Uterus (tissue), 4 donors: Measurements from ENCODE around the gene DNAH8. TPM values are rescaled to one million over a fixed set of nuclear protein-coding genes. Genes with fewer than 3 reads are reported as not detected.

Experiments used
- DNase-seq, 2 donors: peaks; one replicate each; pipeline ENCODE4 v3.0.0-alpha.2; 2019 to 2020
- H3K27ac ChIP-seq, 2 donors: fragments of 200-600 bp; sonication (generic); 1 replicate in 1 of 2; 2 replicates in 1 of 2; pipeline ENCODE4 v1.5.1; 2016 to 2018
- H3K27me3 ChIP-seq, 2 donors: fragments of 200-600 bp; sonication (generic); one replicate each; pipeline ENCODE4 v1.5.1; 2018 to 2019; ENCODE audit warnings: control low read depth in 1 of 2
- H3K36me3 ChIP-seq, 2 donors: fragments of 200-600 bp; sonication (generic); one replicate each; pipeline ENCODE4 v1.5.1; 2019; ENCODE audit warnings: control low read depth in 1 of 2
- H3K4me1 ChIP-seq, 2 donors: fragments of 200-600 bp; sonication (generic); one replicate each; pipeline ENCODE4 v1.5.1; 2018 to 2019; ENCODE audit warnings: control low read depth in 1 of 2
- H3K4me3 ChIP-seq, 2 donors: fragments of 200-600 bp; sonication (generic); 1 replicate in 1 of 2; 2 replicates in 1 of 2; pipeline ENCODE4 v1.5.1; 2018 to 2019; ENCODE audit warnings: mild to moderate bottlenecking in 1 of 2
- H3K9me3 ChIP-seq, 2 donors: fragments of 200-600 bp; sonication (generic); one replicate each; pipeline ENCODE4 v1.5.1; 2019; ENCODE audit warnings: control low read depth in 1 of 2
- POLR2A ChIP-seq, 2 donors: fragments of 450-650 bp; IDR thresholded peaks; one replicate each; pipeline ENCODE4 v1.6.1; 2016; ENCODE audit warnings: antibody characterized with exemption in 2 of 2, mild to moderate bottlenecking in 1 of 2, moderate library complexity in 1 of 2
- intact Hi-C: fragments of 100-400 bp; cut with DNase I; formaldehyde crosslinking; loops from one replicate; pipeline ENCODE4 v1.15.1; 2023; ENCODE audit warnings: low total_unique reads
- total RNA-seq, 4 donors: library from RNA; depleted of rRNA in 3 of 4; stranded (reverse); fragments of >200 nt in 3 of 4; gene quantifications; one replicate each; pipeline versions ENCODE4 v1.1.0 to v1.2.4, GENCODE V29; 2014 to 2023
- TF ChIP-seq, protein P1 (sequence below), 4 experiments: fragments of 200-600 bp in 2 of 4; fragments of 450-650 bp in 2 of 4; sonication (generic) in 2 of 4; IDR thresholded peaks; one replicate each; pipeline ENCODE4 v1.5.1; 2016 to 2019; ENCODE audit warnings: antibody characterized with exemption in 4 of 4, mild to moderate bottlenecking in 2 of 4, moderate library complexity in 1 of 4
- donor health status: DM: yes; HTN: yes; CAD: no.

The DNAH8 gene
- total RNA-seq, 4 donors from 2014 or later = 0.03 to 0.69 TPM; not detected in 2

DNA sequence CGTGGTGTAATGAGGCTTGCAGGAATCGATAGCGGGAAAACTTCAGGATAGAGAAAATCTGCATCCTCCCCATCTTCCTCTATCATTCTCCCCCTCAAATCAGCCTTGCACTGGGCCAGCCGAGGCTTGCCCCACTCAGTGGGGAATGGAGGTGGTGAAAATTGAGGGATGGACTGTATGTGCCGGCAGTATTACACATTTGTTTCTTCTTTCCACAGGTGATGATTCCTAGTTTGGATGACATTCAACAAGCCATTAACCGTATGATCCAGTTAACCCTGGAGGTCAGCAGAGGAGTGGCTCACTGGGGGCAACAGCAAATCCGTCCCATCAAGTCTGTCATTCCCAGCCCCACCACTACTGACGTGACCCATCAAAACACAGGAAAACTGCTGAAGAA is 100.1 kb downstream of the DNAH8 start:
- TF ChIP-seq, protein P1, sequence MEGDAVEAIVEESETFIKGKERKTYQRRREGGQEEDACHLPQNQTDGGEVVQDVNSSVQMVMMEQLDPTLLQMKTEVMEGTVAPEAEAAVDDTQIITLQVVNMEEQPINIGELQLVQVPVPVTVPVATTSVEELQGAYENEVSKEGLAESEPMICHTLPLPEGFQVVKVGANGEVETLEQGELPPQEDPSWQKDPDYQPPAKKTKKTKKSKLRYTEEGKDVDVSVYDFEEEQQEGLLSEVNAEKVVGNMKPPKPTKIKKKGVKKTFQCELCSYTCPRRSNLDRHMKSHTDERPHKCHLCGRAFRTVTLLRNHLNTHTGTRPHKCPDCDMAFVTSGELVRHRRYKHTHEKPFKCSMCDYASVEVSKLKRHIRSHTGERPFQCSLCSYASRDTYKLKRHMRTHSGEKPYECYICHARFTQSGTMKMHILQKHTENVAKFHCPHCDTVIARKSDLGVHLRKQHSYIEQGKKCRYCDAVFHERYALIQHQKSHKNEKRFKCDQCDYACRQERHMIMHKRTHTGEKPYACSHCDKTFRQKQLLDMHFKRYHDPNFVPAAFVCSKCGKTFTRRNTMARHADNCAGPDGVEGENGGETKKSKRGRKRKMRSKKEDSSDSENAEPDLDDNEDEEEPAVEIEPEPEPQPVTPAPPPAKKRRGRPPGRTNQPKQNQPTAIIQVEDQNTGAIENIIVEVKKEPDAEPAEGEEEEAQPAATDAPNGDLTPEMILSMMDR (IDR thresholded peaks at IDR 0.05) = no peak
- no peak for TF ChIP-seq POLR2A (IDR thresholded peaks at IDR 0.05)
- no peaks in the 10 kb centered on the region for H3K4me1 ChIP-seq
- intact Hi-C loops = no loop called here
- H3K36me3 ChIP-seq = no peaks in the 10 kb centered on the region
- H3K27ac ChIP-seq = no peak overlapping the region
- no peak overlapping the region for H3K4me3 ChIP-seq
- no peak for DNase-seq
- H3K27me3 ChIP-seq = no peaks in the 10 kb centered on the region
- H3K9me3 ChIP-seq = no peaks in the 10 kb centered on the region

DNA sequence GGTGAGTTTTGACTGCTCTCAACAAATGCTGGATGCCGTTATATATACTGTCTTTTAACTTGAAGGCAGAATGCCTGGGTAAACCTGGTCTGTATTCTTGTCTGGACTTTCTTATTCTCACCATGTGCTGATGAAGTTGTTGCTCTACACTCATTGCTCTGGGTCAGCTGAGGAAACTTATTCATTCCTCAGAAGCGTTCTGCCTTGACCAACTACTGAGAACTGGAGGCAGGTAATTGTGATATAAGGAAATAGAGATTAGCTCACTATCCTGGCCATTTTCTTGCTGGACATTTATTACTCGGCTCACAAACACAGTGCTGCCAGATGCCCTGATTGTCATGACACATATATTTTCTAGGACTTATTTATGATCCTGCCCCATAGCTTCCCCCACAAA is 103.6 kb downstream of the DNAH8 start:
- Histone ChIP-seq H3K4me1 (no peaks in the 10 kb centered on the region), H3K9me3 (no peaks in the 10 kb centered on the region), H3K27ac (no peak overlapping the region), H3K27me3 (no peaks in the 10 kb centered on the region), H3K4me3 (no peak overlapping the region), H3K36me3 (no peaks in the 10 kb centered on the region)
- TF ChIP-seq, protein P1 (IDR thresholded peaks at IDR 0.05) = no peak
- TF ChIP-seq POLR2A (IDR thresholded peaks at IDR 0.05) = no peak
- DNase-seq = no peak
- intact Hi-C loops = no loop called here

DNA sequence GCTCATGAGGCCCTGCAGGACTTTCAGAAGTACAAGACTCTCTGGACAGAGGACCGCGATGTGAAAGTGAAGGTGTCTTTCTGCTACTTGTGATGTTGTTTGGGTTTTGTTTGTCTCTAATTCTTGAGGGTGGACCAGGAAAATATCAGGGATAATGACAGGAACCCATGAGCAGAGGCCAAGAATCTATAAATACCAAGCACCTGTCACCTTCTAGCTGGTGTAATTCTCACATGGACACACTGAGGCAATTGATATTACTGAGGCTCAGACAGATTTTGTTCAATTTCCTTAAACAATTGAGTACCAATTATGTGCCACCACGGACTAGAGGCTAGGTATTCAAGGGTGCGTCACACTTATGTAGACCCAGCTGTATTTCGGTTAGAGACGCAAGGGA is 107.9 kb downstream of the DNAH8 start:
- H3K9me3 ChIP-seq = no peaks in the 10 kb centered on the region
- DNase-seq = no peak
- H3K27ac ChIP-seq = no peak overlapping the region
- H3K27me3 ChIP-seq = no peaks in the 10 kb centered on the region
- H3K36me3 ChIP-seq = no peaks in the 10 kb centered on the region
- no peak for TF ChIP-seq POLR2A (IDR thresholded peaks at IDR 0.05)
- TF ChIP-seq, protein P1 (IDR thresholded peaks at IDR 0.05) = no peak
- H3K4me3 ChIP-seq = no peak overlapping the region
- H3K4me1 ChIP-seq = no peaks in the 10 kb centered on the region
- intact Hi-C loops = no loop called here

DNA sequence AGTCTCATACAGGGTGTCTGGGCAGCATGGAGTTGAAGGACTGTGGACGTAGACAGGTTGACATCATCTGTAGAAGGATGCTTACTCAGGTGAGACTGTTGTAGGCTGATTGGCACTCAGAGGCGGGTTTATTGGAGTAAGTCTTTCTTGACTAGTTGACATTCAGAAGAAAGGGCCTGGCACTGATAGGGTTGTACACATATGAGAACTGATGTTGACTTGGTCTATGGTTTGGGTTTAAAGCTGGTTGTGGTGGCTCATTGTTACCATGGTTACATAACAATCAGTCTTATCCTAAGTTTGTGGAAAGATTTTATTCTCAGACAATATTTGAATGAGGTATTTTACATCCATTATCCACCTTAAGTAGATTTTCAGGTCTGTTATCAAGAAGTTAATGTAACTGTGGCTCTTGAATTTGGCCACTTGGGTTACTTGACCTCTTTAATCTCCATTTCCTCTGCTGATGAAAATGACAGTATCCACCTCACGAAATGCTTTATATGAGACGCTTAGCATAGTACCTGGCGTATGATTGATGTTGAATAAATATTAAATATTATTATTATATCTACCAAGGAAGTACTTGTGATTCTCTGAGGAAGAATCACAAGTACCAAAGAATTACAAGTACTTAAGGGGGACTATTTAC is 109.3 kb downstream of the DNAH8 start:
- no peaks in the 10 kb centered on the region for H3K27me3 ChIP-seq
- TF ChIP-seq, protein P1 (IDR thresholded peaks at IDR 0.05) = no peak
- intact Hi-C loops = no loop called here
- no peaks in the 10 kb centered on the region for H3K9me3 ChIP-seq
- no peak for DNase-seq
- H3K4me3 ChIP-seq = no peak overlapping the region
- no peaks in the 10 kb centered on the region for H3K36me3 ChIP-seq
- no peaks in the 10 kb centered on the region for H3K4me1 ChIP-seq
- H3K27ac ChIP-seq = no peak overlapping the region

DNA sequence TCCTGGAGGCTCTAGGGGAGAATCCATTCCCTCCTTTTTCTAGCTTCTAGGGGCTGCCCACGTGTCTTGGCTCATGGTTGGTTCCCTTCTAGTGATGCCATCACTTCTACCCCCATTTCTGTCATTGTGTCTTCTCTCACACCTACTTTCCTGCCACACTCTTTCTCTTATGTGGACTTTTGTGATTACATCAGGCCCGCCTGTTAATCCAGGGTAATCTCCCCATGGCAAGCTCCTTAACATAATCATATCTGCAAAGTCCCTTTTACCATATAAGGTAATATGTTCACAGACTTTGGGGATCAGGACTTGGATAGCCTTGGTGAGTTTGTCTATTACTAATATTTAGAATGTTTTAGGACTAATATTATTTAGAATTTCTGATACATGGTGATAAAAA is 111.9 kb downstream of the DNAH8 start:
- no peaks in the 10 kb centered on the region for H3K36me3 ChIP-seq
- H3K9me3 ChIP-seq = no peaks in the 10 kb centered on the region
- H3K4me3 ChIP-seq = no peak overlapping the region
- H3K27ac ChIP-seq = no peak overlapping the region
- no peaks in the 10 kb centered on the region for H3K4me1 ChIP-seq
- DNase-seq = no peak
- no peaks in the 10 kb centered on the region for H3K27me3 ChIP-seq
- intact Hi-C loops = no loop called here
- TF ChIP-seq, protein P1 (IDR thresholded peaks at IDR 0.05) = no peak
- no peak for TF ChIP-seq POLR2A (IDR thresholded peaks at IDR 0.05)
